ENCODE data around the gene UBQLN4. TPM values are rescaled to one million over a fixed set of nuclear protein-coding genes. Genes with fewer than 3 reads are reported as not detected.

The UBQLN4 gene
- total RNA-seq, 1 experiment from 2014 or later = 29.1 TPM

GRCh38 chr1:156025876-156026275 lies 27.7 kb downstream of the UBQLN4 start:
- Histone ChIP-seq H3K4me3 (ENCODE audit: low read length) (no peak overlapping the region), H3K4me2 (ENCODE audit: low read depth, low read length, poor library complexity, severe bottlenecking) (no peak overlapping the region), H3K4me1 (ENCODE audit: low read length) (peaks cover 6% of the 10 kb centered on the region), H3K9me3 (ENCODE audit: low read length) (no peaks in the 10 kb centered on the region), H3K36me3 (ENCODE audit: insufficient read depth, low read length) (no peaks in the 10 kb centered on the region), H2AFZ (ENCODE audit: low read length) (peak overlapping the region; percentile 34; the same call in 1 of the 2 replicates), H3K27ac (ENCODE audit: low read length) (no peak overlapping the region), H3K9ac (ENCODE audit: low read length) (no peak overlapping the region), H3K27me3 (ENCODE audit: low read length) (no peaks in the 10 kb centered on the region), H4K20me1 (ENCODE audit: insufficient read depth, low read depth, low read length) (no peaks in the 10 kb centered on the region), H3K9me2 (replicated peaks; ENCODE audit: insufficient read depth, low read length) (no peaks in the 10 kb centered on the region), H3K79me2 (ENCODE audit: low read length) (no peaks in the 10 kb centered on the region)
- peak; percentile 86 for DNase-seq

GRCh38 chr1:156024801-156025200 lies 28.8 kb downstream of the UBQLN4 start:
- Histone ChIP-seq H3K4me1 (ENCODE audit: low read length) (peaks cover 11% of the 10 kb centered on the region), H3K27ac (ENCODE audit: low read length) (no peak overlapping the region), H3K9ac (ENCODE audit: low read length) (no peak overlapping the region), H2AFZ (ENCODE audit: low read length) (no peak overlapping the region), H4K20me1 (ENCODE audit: insufficient read depth, low read depth, low read length) (peaks cover 5% of the 10 kb centered on the region; the same call in 1 of the 2 replicates), H3K4me2 (ENCODE audit: low read depth, low read length, poor library complexity, severe bottlenecking) (no peak overlapping the region), H3K4me3 (ENCODE audit: low read length) (no peak overlapping the region), H3K27me3 (ENCODE audit: low read length) (no peaks in the 10 kb centered on the region), H3K79me2 (ENCODE audit: low read length) (peaks cover 10% of the 10 kb centered on the region), H3K36me3 (ENCODE audit: insufficient read depth, low read length) (no peaks in the 10 kb centered on the region), H3K9me3 (ENCODE audit: low read length) (no peaks in the 10 kb centered on the region), H3K9me2 (replicated peaks; ENCODE audit: insufficient read depth, low read length) (no peaks in the 10 kb centered on the region)
- no peak for DNase-seq

- no peak overlapping the region for H2AFZ ChIP-seq (ENCODE audit: low read length)
- H3K27ac ChIP-seq (ENCODE audit: low read length) = no peak overlapping the region
- H3K9me2 ChIP-seq (replicated peaks; ENCODE audit: insufficient read depth, low read length) = no peaks in the 10 kb centered on the region
- no peak overlapping the region for H3K9ac ChIP-seq (ENCODE audit: low read length)
- peaks cover 27% of the 10 kb centered on the region for H3K79me2 ChIP-seq (ENCODE audit: low read length)
- H4K20me1 ChIP-seq (ENCODE audit: insufficient read depth, low read depth, low read length) = peaks cover 6% of the 10 kb centered on the region; the same call in 1 of the 2 replicates
- no peak overlapping the region for H3K4me2 ChIP-seq (ENCODE audit: low read depth, low read length, poor library complexity, severe bottlenecking)
- no peak for DNase-seq
- no peaks in the 10 kb centered on the region for H3K9me3 ChIP-seq (ENCODE audit: low read length)
- H3K27me3 ChIP-seq (ENCODE audit: low read length) = no peaks in the 10 kb centered on the region
- H3K4me3 ChIP-seq (ENCODE audit: low read length) = no peak overlapping the region
- H3K36me3 ChIP-seq (ENCODE audit: insufficient read depth, low read length) = peaks cover 10% of the 10 kb centered on the region; the same call in 1 of the 2 replicates
- peaks cover 15% of the 10 kb centered on the region for H3K4me1 ChIP-seq (ENCODE audit: low read length)
Observed at GRCh38 chr1:156021954-156022353, 31.6 kb downstream of the UBQLN4 start.

GRCh38 chr1:156021093-156021428 lies 32.5 kb downstream of the UBQLN4 start:
- peak overlapping the region; percentile 99 for H3K4me2 ChIP-seq (ENCODE audit: low read depth, low read length, poor library complexity, severe bottlenecking)
- peaks cover 6% of the 10 kb centered on the region; the same call in 1 of the 2 replicates for H4K20me1 ChIP-seq (ENCODE audit: insufficient read depth, low read depth, low read length)
- no peaks in the 10 kb centered on the region for H3K9me3 ChIP-seq (ENCODE audit: low read length)
- H3K4me1 ChIP-seq (ENCODE audit: low read length) = peaks cover 14% of the 10 kb centered on the region
- peaks cover 10% of the 10 kb centered on the region; the same call in 1 of the 2 replicates for H3K36me3 ChIP-seq (ENCODE audit: insufficient read depth, low read length)
- no peak overlapping the region for H3K27ac ChIP-seq (ENCODE audit: low read length)
- peak overlapping the region; percentile 98 for H3K4me3 ChIP-seq (ENCODE audit: low read length)
- no peak for DNase-seq
- H3K79me2 ChIP-seq (ENCODE audit: low read length) = peaks cover 27% of the 10 kb centered on the region
- H3K9me2 ChIP-seq (replicated peaks; ENCODE audit: insufficient read depth, low read length) = no peaks in the 10 kb centered on the region
- no peaks in the 10 kb centered on the region for H3K27me3 ChIP-seq (ENCODE audit: low read length)
- H3K9ac ChIP-seq (ENCODE audit: low read length) = peak overlapping the region; percentile 91
- H2AFZ ChIP-seq (ENCODE audit: low read length) = peak overlapping the region; percentile 95

- no peak within 1 kb of the TSS for H3K27ac ChIP-seq (ENCODE audit: low read length)
- no peaks in the 10 kb centered on the region for H3K9me3 ChIP-seq (ENCODE audit: low read length)
- H3K4me2 ChIP-seq (ENCODE audit: low read depth, low read length, poor library complexity, severe bottlenecking) = peak within 1 kb of the TSS; percentile 99
- H3K9ac ChIP-seq (ENCODE audit: low read length) = peak within 1 kb of the TSS; percentile 91
- peaks cover 12% of the 10 kb centered on the region for H3K4me1 ChIP-seq (ENCODE audit: low read length)
- peaks cover 10% of the 10 kb centered on the region; the same call in 1 of the 2 replicates for H3K36me3 ChIP-seq (ENCODE audit: insufficient read depth, low read length)
- H3K4me3 ChIP-seq (ENCODE audit: low read length) = peak within 1 kb of the TSS; percentile 98
- H4K20me1 ChIP-seq (ENCODE audit: insufficient read depth, low read depth, low read length) = peaks cover 6% of the 10 kb centered on the region; the same call in 1 of the 2 replicates
- H3K9me2 ChIP-seq (replicated peaks; ENCODE audit: insufficient read depth, low read length) = no peaks in the 10 kb centered on the region
- H3K27me3 ChIP-seq (ENCODE audit: low read length) = no peaks in the 10 kb centered on the region
- H3K79me2 ChIP-seq (ENCODE audit: low read length) = peaks cover 27% of the 10 kb centered on the region
- DNase-seq = peak; percentile 97
- H2AFZ ChIP-seq (ENCODE audit: low read length) = peak within 1 kb of the TSS; percentile 95
Observed at GRCh38 chr1:156020293-156021092, 33.1 kb downstream of the UBQLN4 start, which contains the start of gene SSR2. Gene SSR2 (minus strand): TSS chr1:156020951. CDS start chr1:156020167, 784 bp downstream.

- no peak for DNase-seq
- Histone ChIP-seq H3K9ac (ENCODE audit: low read length) (peak overlapping the region; percentile 91), H3K79me2 (ENCODE audit: low read length) (peaks cover 27% of the 10 kb centered on the region), H3K4me1 (ENCODE audit: low read length) (peaks cover 12% of the 10 kb centered on the region), H3K9me3 (ENCODE audit: low read length) (no peaks in the 10 kb centered on the region), H3K36me3 (ENCODE audit: insufficient read depth, low read length) (peaks cover 10% of the 10 kb centered on the region; the same call in 1 of the 2 replicates), H3K4me3 (ENCODE audit: low read length) (peak overlapping the region; percentile 98), H3K9me2 (replicated peaks; ENCODE audit: insufficient read depth, low read length) (no peaks in the 10 kb centered on the region), H2AFZ (ENCODE audit: low read length) (no peak overlapping the region), H4K20me1 (ENCODE audit: insufficient read depth, low read depth, low read length) (peaks cover 6% of the 10 kb centered on the region; the same call in 1 of the 2 replicates), H3K27ac (ENCODE audit: low read length) (no peak overlapping the region), H3K27me3 (ENCODE audit: low read length) (no peaks in the 10 kb centered on the region), H3K4me2 (ENCODE audit: low read depth, low read length, poor library complexity, severe bottlenecking) (peak overlapping the region; percentile 99)
Observed at GRCh38 chr1:156019946-156020292, 33.7 kb downstream of the UBQLN4 start.

GRCh38 chr1:156014829-156015228 lies 38.8 kb downstream of the UBQLN4 start:
- no peak for DNase-seq
- H3K4me3 ChIP-seq (ENCODE audit: low read length) = no peak overlapping the region
- no peak overlapping the region for H2AFZ ChIP-seq (ENCODE audit: low read length)
- H3K79me2 ChIP-seq (ENCODE audit: low read length) = peaks cover 17% of the 10 kb centered on the region
- no peaks in the 10 kb centered on the region for H3K9me2 ChIP-seq (replicated peaks; ENCODE audit: insufficient read depth, low read length)
- H3K9me3 ChIP-seq (ENCODE audit: low read length) = no peaks in the 10 kb centered on the region
- H3K27ac ChIP-seq (ENCODE audit: low read length) = no peak overlapping the region
- peaks cover 39% of the 10 kb centered on the region; the same call in 1 of the 2 replicates for H3K36me3 ChIP-seq (ENCODE audit: insufficient read depth, low read length)
- H3K27me3 ChIP-seq (ENCODE audit: low read length) = no peaks in the 10 kb centered on the region
- no peak overlapping the region for H3K9ac ChIP-seq (ENCODE audit: low read length)
- no peak overlapping the region for H3K4me2 ChIP-seq (ENCODE audit: low read depth, low read length, poor library complexity, severe bottlenecking)
- peaks cover 1% of the 10 kb centered on the region; the same call in 1 of the 2 replicates for H4K20me1 ChIP-seq (ENCODE audit: insufficient read depth, low read depth, low read length)
- peaks cover 4% of the 10 kb centered on the region for H3K4me1 ChIP-seq (ENCODE audit: low read length)

GRCh38 chr1:156012051-156012817 lies 41.4 kb downstream of the UBQLN4 start:
- no peak for DNase-seq
- H4K20me1 ChIP-seq (ENCODE audit: insufficient read depth, low read depth, low read length) = no peaks in the 10 kb centered on the region

More at GRCh38 chr1:156012051-156012817, 41.4 kb downstream of the UBQLN4 start:
- H3K4me1 ChIP-seq (ENCODE audit: low read length) = no peaks in the 10 kb centered on the region
- no peaks in the 10 kb centered on the region for H3K79me2 ChIP-seq (ENCODE audit: low read length)
- H3K9me2 ChIP-seq (replicated peaks; ENCODE audit: insufficient read depth, low read length) = no peaks in the 10 kb centered on the region
- no peaks in the 10 kb centered on the region for H3K27me3 ChIP-seq (ENCODE audit: low read length)
- no peak overlapping the region for H3K27ac ChIP-seq (ENCODE audit: low read length)
- no peak overlapping the region for H2AFZ ChIP-seq (ENCODE audit: low read length)
- no peak overlapping the region for H3K4me2 ChIP-seq (ENCODE audit: low read depth, low read length, poor library complexity, severe bottlenecking)
- H3K4me3 ChIP-seq (ENCODE audit: low read length) = no peak overlapping the region
- H3K9ac ChIP-seq (ENCODE audit: low read length) = no peak overlapping the region
- peaks cover 29% of the 10 kb centered on the region; the same call in 1 of the 2 replicates for H3K36me3 ChIP-seq (ENCODE audit: insufficient read depth, low read length)
- H3K9me3 ChIP-seq (ENCODE audit: low read length) = no peaks in the 10 kb centered on the region
